MCF 10A (cell line): ENCODE results near the gene ARHGEF2. TPM values are rescaled to one million over a fixed set of nuclear protein-coding genes. Genes with fewer than 3 reads are reported as not detected.

ENCODE experiments used
- BruUV-seq: library from RNA; stranded (reverse); fragments of 400-500 nt; replicated peaks from 2 replicates; lab custom pipeline; 2021; lab: Mats Ljungman, UMichigan
- CTCF ChIA-PET: fragments of 300-600 bp; sonication (Branson Sonifier 250); formaldehyde crosslinking; extraction: SDS; loops from one replicate; lab custom pipeline; 2021; ENCODE audit warnings: antibody characterized with exemption, inconsistent platforms; lab: Yijun Ruan, JAX
- POLR2A ChIA-PET: fragments of 300-600, 350-650 bp; sonication (Branson Sonifier 250); formaldehyde crosslinking; extraction: SDS; loops from one replicate; lab custom pipeline; 2020; ENCODE audit warnings: antibody characterized with exemption, inconsistent platforms; lab: Yijun Ruan, JAX
- DNase-seq: peaks from one replicate; pipeline ENCODE4 v3.0.0-alpha.2; 2018; ENCODE audit not compliant: unreplicated experiment
- H3K27ac Mint-ChIP-seq: one replicate; pipeline ENCODE4 v1.8.0; 2022; ENCODE audit warnings: mild to moderate bottlenecking, low read depth, mixed read lengths; ENCODE audit not compliant: unreplicated experiment
- H3K27me3 Mint-ChIP-seq: one replicate; pipeline ENCODE4 v1.8.0; 2022; ENCODE audit warnings: mixed read lengths; ENCODE audit not compliant: insufficient read depth, unreplicated experiment
- H3K36me3 Mint-ChIP-seq: one replicate; pipeline ENCODE4 v1.8.0; 2022; ENCODE audit warnings: mild to moderate bottlenecking, moderate library complexity, mixed read lengths; ENCODE audit not compliant: insufficient read depth, unreplicated experiment
- H3K4me1 Mint-ChIP-seq: one replicate; pipeline ENCODE4 v1.8.0; 2022; ENCODE audit warnings: mixed read lengths; ENCODE audit not compliant: insufficient read depth, unreplicated experiment
- H3K4me3 Mint-ChIP-seq: one replicate; pipeline ENCODE4 v1.8.0; 2022; ENCODE audit warnings: mild to moderate bottlenecking, moderate library complexity, mixed read lengths; ENCODE audit not compliant: unreplicated experiment
- H3K9me3 Mint-ChIP-seq: one replicate; pipeline ENCODE4 v1.8.0; 2022; ENCODE audit warnings: mixed read lengths; ENCODE audit not compliant: unreplicated experiment
- intact Hi-C: fragments of 100-400 bp; cut with micrococcal nuclease; formaldehyde crosslinking; loops from 2 replicates; pipeline ENCODE4 v1.14.1; 2022
- total RNA-seq: library from RNA; stranded (reverse); gene quantifications from 2 replicates; pipeline ENCODE4 v1.2.3, GENCODE V29; 2022
- TF ChIP-seq, protein P1 (sequence below): fragments of 200-600 bp; IDR thresholded peaks from one replicate; pipeline ENCODE4 v1.8.0; 2022; ENCODE audit warnings: antibody characterized with exemption, mild to moderate bottlenecking; ENCODE audit not compliant: unreplicated experiment

The ARHGEF2 gene
- total RNA-seq, 1 experiment from 2014 or later = 498 TPM

GRCh38 chr1:155970531-155971167, 7.7 kb downstream of the ARHGEF2 start:
- POLR2A ChIA-PET = interaction anchor here (0.7 to 1.7 kb wide), 3 partner anchors 9 to 36 kb away, joined by 3 to 6 read pairs (median 4); no protein-coding TSS in a partner anchor
- BruUV-seq = no TSS peak
- no peaks in the 10 kb centered on the region for H3K9me3 Mint-ChIP-seq
- H3K4me1 Mint-ChIP-seq = peaks cover 56% of the 10 kb centered on the region
- H3K36me3 Mint-ChIP-seq = peaks cover 59% of the 10 kb centered on the region
- DNase-seq = peak; percentile 75
- no peaks in the 10 kb centered on the region for H3K27me3 Mint-ChIP-seq
- H3K4me3 Mint-ChIP-seq = no peak overlapping the region
- peak overlapping the region; percentile 46 for H3K27ac Mint-ChIP-seq
- intact Hi-C loops = no loop called here
- TF ChIP-seq, protein P1, sequence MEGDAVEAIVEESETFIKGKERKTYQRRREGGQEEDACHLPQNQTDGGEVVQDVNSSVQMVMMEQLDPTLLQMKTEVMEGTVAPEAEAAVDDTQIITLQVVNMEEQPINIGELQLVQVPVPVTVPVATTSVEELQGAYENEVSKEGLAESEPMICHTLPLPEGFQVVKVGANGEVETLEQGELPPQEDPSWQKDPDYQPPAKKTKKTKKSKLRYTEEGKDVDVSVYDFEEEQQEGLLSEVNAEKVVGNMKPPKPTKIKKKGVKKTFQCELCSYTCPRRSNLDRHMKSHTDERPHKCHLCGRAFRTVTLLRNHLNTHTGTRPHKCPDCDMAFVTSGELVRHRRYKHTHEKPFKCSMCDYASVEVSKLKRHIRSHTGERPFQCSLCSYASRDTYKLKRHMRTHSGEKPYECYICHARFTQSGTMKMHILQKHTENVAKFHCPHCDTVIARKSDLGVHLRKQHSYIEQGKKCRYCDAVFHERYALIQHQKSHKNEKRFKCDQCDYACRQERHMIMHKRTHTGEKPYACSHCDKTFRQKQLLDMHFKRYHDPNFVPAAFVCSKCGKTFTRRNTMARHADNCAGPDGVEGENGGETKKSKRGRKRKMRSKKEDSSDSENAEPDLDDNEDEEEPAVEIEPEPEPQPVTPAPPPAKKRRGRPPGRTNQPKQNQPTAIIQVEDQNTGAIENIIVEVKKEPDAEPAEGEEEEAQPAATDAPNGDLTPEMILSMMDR = no peak
- CTCF ChIA-PET = interaction anchor here (0.6 to 0.8 kb wide), 2 partner anchors 25 to 35 kb away, joined by 3 read pairs; no protein-coding TSS in a partner anchor

DNA sequence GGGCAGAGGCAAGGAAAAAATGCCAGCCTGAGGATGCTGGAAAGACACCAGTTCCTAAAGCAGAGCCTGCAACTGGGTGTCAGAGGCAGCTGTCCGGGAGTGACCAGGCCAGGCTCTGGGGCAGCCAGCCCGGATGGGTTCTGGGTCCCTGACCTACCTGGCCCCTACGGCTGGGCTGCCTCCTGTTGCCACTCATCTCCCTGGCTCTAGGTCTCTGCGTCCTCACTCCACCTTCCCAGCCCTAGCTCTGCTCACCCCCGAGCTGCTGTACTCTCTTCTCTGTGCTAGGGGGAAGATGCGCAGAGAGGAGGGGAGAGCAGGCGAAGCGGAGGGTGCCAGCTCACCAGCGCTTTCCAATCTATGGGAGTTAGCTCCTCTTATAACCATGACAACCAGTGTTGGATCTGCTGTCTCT, 9.0 kb downstream of the ARHGEF2 start:
- Mint-ChIP-seq H3K4me3 (no peak overlapping the region), H3K36me3 (peaks cover 71% of the 10 kb centered on the region), H3K9me3 (no peaks in the 10 kb centered on the region), H3K27ac (peak overlapping the region; percentile 46), H3K27me3 (no peaks in the 10 kb centered on the region), H3K4me1 (peaks cover 46% of the 10 kb centered on the region)
- TF ChIP-seq, protein P1 = no peak
- ChIA-PET POLR2A (interaction anchor here (0.8 to 11.4 kb wide), 3 partner anchors 9 to 31 kb away, joined by 3 to 259 read pairs (median 4); partner anchors contain the start of gene ARHGEF2), CTCF (interaction anchor here (0.5 to 1.2 kb wide), 4 partner anchors 13 to 247 kb away, joined by 3 to 4 read pairs (median 3); no protein-coding TSS in a partner anchor)
- no peak for DNase-seq
- BruUV-seq = no TSS peak
- intact Hi-C loops = no loop called here

- ChIA-PET POLR2A (interaction anchor here (0.5 to 11.4 kb wide), 2 partner anchors 10 to 718 kb away, joined by 3 to 259 read pairs; partner anchors contain the start of gene ARHGEF2), CTCF (interaction anchor here (0.5 to 1.9 kb wide), 9 partner anchors 9 to 367 kb away, joined by 3 to 8 read pairs (median 4); partner anchors contain the start of gene ARHGEF2)
- Mint-ChIP-seq H3K9me3 (no peaks in the 10 kb centered on the region), H3K27me3 (no peaks in the 10 kb centered on the region), H3K36me3 (peaks cover 78% of the 10 kb centered on the region), H3K4me3 (no peak overlapping the region), H3K27ac (no peak overlapping the region), H3K4me1 (peaks cover 45% of the 10 kb centered on the region)
- intact Hi-C loops = no loop called here
- no TSS peak for BruUV-seq
- TF ChIP-seq, protein P1 = no peak
- DNase-seq = no peak
Observed at GRCh38 chr1:155968670-155969069, 9.7 kb downstream of the ARHGEF2 start.

DNA sequence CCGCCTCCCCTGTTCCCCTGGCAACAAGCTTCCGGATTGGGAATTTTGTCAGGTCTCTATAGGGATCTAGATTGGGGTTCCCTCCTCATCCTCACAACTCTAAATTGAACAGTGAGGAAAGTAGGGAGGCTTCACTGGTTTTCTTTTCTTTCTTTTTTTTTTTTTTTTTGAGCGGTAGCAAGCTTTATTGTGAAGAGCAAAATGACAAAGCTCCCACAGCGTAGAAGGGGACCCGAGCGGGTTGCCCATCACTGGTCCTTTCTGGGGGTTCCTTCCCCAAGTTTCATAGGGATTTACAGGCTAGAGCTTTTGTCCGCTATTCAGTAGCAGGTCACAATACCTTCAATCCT, 10.3 kb downstream of the ARHGEF2 start:
- Mint-ChIP-seq H3K4me3 (no peak overlapping the region), H3K27ac (peak overlapping the region; percentile 76), H3K36me3 (peaks cover 77% of the 10 kb centered on the region), H3K9me3 (no peaks in the 10 kb centered on the region), H3K4me1 (peaks cover 41% of the 10 kb centered on the region), H3K27me3 (no peaks in the 10 kb centered on the region)
- BruUV-seq = no TSS peak
- TF ChIP-seq, protein P1 = no peak
- DNase-seq = no peak
- intact Hi-C loops = no loop called here
- CTCF ChIA-PET = interaction anchor here (0.6 to 2.9 kb wide), 8 partner anchors 10 to 368 kb away, joined by 3 to 17 read pairs (median 6); partner anchors contain the start of gene ARHGEF2
- POLR2A ChIA-PET = interaction anchor here (0.5 to 11.4 kb wide), 2 partner anchors 11 to 717 kb away, joined by 3 to 259 read pairs; partner anchors contain the start of gene ARHGEF2
